ENCODE results near the gene TDRD10.

TDRD10 gene

DNA sequence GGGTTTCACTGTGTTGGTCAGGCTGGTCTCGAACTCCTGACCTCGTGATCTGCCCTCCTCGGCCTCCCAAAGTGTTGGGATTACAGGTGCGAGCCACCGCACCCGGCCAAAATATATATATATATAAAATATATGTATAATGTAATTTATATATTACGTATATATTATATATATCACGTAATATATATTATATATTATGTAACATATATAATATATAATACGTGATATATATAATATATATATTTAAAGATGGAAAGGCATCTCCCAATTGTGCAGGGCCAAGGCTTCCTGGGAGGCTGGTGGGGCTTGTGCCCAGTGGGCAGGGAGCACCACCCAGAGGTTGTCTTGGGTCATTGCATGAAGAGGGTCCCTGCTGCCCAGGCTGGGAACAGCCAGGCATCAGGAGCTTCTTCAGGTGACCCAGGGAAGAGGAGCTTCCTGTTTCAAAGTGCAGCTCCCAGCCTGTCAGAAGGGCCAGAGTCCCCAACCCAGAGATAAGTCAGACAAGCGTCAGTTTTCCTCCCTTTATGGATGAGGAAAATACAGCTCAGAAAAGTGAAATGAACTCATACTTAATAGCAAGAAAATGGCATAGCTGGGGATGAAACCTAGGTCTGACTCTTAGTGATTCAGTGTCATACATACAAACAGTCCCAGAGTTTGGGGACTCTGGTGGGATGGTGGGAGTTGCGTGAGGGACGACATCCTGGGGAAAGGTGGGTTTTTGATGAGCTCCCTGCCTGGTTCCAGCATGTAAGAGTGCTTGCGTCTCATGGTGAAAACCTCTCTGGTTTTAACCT is 44.4 kb downstream of the TDRD10 start:
- Mint-ChIP-seq H3K4me1 (peaks cover 10% of the 10 kb centered on the region), H3K27me3 (peaks cover 5% of the 10 kb centered on the region), H3K27ac (no peak overlapping the region), H3K4me3 (no peak overlapping the region), H3K9me3 (no peaks in the 10 kb centered on the region), H3K36me3 (peaks cover 6% of the 10 kb centered on the region)
- peak; percentile 94 for ATAC-seq (ENCODE audit: low read depth)
- DNase-seq (ENCODE audit: low spot score in 2 of 2): peak; percentile 46 to 51

DNA sequence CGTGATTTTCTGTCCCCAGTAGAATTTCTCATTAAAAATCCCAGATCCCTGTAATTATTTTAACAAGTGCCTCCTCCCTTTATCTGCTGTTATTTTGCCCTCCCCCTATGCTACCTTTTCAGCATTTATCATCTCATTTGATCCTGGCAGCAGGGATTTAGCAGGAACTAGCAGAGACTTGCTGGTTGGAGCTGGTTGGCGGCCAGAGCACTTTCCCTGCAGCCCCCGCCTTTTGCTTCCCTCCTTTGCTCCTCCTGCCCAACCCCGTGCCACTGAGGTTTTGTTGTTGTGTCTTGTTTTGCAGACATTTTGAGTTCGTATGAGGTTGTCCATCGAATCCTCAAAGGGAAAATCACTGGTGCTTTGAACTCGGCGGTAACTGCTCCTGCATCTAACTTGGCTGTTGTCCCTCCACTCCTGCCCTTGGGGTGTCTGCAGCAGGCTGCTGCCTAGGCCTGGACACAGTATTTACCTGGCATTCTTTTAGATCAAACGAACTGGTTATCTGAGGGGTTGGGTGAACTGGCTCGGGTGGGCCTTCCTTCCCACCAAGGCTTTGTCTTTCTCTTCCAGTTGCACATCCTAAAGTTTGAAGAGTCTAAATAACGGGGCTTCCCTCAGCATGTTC is 45.2 kb downstream of the TDRD10 start:
- Mint-ChIP-seq H3K27me3 (peaks cover 3% of the 10 kb centered on the region), H3K4me3 (no peak overlapping the region), H3K9me3 (no peaks in the 10 kb centered on the region), H3K36me3 (peaks cover 10% of the 10 kb centered on the region), H3K4me1 (peaks cover 10% of the 10 kb centered on the region), H3K27ac (no peak overlapping the region)
- DNase-seq (ENCODE audit: low spot score in 2 of 2) (no peak), ATAC-seq (ENCODE audit: low read depth) (no peak)

DNA sequence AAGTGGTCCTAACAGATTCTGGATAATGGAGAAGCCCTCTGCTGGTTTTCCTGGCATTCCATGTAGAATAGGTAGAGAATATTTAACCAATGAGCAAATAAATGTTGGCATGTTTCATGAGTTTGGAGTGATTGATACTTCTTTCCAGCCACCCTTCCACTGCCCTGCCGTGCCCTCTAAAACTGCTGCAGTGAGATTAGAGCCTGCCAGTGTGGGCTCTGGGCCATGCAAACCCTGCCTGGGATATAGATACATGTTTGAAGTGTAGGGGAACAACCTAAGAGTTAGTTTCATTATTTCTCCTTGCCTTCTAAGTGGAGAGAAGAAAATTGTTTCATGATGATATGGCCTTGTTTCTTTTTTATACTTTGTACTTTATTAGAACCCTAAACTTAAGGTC is 46.0 kb downstream of the TDRD10 start:
- Mint-ChIP-seq H3K27me3 (peaks cover 3% of the 10 kb centered on the region), H3K4me3 (no peak overlapping the region), H3K9me3 (no peaks in the 10 kb centered on the region), H3K4me1 (peaks cover 11% of the 10 kb centered on the region), H3K27ac (no peak overlapping the region), H3K36me3 (peaks cover 17% of the 10 kb centered on the region)
- no peak for DNase-seq (ENCODE audit: low spot score in 2 of 2)
- no peak for ATAC-seq (ENCODE audit: low read depth)

DNA sequence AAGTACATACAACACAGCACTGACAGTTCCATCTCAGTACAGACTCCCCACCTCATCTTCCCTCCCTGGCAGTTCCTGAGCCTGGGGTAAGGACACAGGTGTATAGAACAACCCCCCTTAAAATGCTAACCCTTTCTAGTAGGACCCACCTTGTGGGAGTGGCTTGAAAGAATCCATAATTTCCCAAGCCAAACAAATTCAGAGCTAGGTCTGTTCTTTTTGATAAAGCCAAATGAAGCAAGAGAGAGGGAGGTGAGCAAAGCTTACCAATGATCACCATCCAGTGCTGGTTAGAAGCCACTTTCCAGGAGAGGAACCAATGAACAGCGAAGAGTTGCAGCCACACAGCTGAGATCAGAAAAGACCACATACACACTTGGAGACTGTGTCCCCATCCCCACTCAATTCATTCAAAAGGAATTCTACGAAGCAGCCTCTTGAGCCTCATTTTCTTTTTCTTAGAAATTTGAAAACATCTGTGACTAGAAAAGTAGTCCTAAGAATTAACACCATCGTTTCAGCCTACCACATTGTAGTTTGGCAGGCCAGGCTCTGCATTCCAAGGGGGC is 47.3 kb downstream of the TDRD10 start:
- Mint-ChIP-seq H3K4me3 (no peak overlapping the region), H3K4me1 (peaks cover 14% of the 10 kb centered on the region), H3K36me3 (peaks cover 27% of the 10 kb centered on the region), H3K27me3 (peaks cover 3% of the 10 kb centered on the region), H3K27ac (peak overlapping the region; percentile 75), H3K9me3 (no peaks in the 10 kb centered on the region)
- no peak for ATAC-seq (ENCODE audit: low read depth)
- DNase-seq (ENCODE audit: low spot score in 2 of 2): no peak

DNA sequence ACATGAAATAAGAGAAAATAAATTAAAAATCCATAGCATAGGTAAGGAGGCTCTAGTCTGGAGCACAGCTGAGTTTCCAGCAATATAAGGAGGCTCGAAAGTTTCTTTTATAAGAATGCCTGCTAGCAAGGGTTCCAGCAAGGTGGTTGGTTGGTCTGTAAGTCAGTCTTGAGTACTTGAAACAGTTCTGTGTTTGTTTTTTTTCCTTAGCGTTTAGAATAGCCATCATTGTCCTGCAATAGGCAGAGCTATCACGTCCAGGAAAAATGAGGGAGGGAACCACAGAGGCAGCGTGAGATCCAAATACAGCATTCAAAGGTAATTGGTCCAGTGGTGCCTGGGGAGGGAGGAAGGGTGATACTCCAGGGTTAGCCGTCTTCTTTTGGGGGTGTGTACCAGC is 48.1 kb downstream of the TDRD10 start:
- Mint-ChIP-seq H3K27me3 (peaks cover 3% of the 10 kb centered on the region), H3K9me3 (no peaks in the 10 kb centered on the region), H3K36me3 (peaks cover 34% of the 10 kb centered on the region), H3K4me3 (no peak overlapping the region), H3K27ac (no peak overlapping the region), H3K4me1 (peaks cover 14% of the 10 kb centered on the region)
- DNase-seq (ENCODE audit: low spot score in 2 of 2): no peak
- ATAC-seq (ENCODE audit: low read depth): no peak

DNA sequence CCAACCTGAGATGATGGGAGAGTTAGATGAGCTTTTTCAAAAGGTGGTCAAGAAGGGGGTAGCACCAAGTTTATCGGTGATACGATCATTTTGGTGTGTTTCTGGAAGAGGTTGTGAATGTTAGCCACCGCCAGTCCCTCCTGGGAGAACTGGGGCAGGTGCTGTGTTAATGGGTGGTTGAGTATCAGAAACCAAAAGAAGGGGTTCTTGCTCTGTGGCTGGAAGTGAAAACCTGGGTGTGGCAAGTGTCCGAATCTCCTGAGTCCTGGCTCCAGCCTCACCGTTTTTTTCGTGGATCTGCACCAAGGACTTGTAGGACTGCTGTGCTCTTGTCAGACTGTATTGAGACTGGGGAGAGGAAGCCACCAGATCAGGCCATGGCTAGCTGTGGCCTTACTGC is 48.6 kb downstream of the TDRD10 start:
- no peak overlapping the region for H3K4me3 Mint-ChIP-seq
- H3K36me3 Mint-ChIP-seq: peaks cover 35% of the 10 kb centered on the region
- no peak overlapping the region for H3K27ac Mint-ChIP-seq
- no peak for ATAC-seq (ENCODE audit: low read depth)
- no peaks in the 10 kb centered on the region for H3K27me3 Mint-ChIP-seq
- H3K9me3 Mint-ChIP-seq: no peaks in the 10 kb centered on the region
- H3K4me1 Mint-ChIP-seq: peaks cover 14% of the 10 kb centered on the region
- DNase-seq (ENCODE audit: low spot score in 2 of 2): no peak

DNA sequence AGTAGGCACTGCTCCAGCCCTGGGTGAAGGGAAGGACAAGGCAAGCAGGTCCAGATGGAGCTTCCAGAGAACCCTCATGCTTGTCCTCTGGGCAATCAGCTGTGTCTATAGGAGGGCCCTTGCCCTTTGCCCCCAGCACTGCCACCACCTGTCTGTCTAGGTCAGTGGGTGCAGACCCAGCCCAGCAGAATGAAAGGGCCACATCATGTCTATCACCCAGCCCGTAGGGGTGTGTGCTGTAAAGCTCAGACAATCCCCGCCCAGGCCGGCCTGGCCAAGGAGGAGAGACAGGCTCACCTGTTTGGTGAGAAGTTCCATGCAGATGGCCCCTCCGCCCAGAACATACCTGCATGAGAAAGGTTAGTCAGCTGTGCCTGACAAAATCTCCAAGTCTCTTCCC is 49.5 kb downstream of the TDRD10 start:
- H3K27ac Mint-ChIP-seq: no peak overlapping the region
- H3K9me3 Mint-ChIP-seq: no peaks in the 10 kb centered on the region
- no peaks in the 10 kb centered on the region for H3K27me3 Mint-ChIP-seq
- no peak overlapping the region for H3K4me3 Mint-ChIP-seq
- ATAC-seq (ENCODE audit: low read depth) (no peak), DNase-seq (ENCODE audit: low spot score in 2 of 2) (no peak)
- H3K36me3 Mint-ChIP-seq: peaks cover 35% of the 10 kb centered on the region
- H3K4me1 Mint-ChIP-seq: peaks cover 18% of the 10 kb centered on the region

DNA sequence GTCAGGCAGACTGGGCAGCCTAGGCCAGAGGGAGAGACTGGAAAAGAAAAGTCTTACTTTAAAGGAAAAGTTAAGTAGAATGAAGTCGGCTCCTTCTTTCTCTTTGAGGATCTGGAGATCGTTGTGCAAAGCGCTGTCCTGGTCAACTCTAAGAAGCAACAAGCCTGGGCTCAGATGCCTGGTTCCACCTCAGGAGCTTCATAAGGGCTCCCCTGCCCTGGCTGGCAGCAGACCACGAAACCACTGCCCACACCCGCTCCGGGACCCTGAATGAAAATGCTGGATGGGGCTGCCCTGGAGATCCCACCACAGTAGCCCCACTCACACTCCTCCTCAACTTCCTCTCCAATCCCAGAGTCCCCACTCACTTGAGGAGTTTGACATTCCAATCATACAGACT is 50.0 kb downstream of the TDRD10 start:
- Mint-ChIP-seq H3K36me3 (peaks cover 35% of the 10 kb centered on the region), H3K27ac (no peak overlapping the region), H3K4me3 (no peak overlapping the region), H3K27me3 (no peaks in the 10 kb centered on the region), H3K4me1 (peaks cover 19% of the 10 kb centered on the region), H3K9me3 (no peaks in the 10 kb centered on the region)
- DNase-seq (ENCODE audit: low spot score in 2 of 2) (no peak), ATAC-seq (ENCODE audit: low read depth) (no peak)

DNA sequence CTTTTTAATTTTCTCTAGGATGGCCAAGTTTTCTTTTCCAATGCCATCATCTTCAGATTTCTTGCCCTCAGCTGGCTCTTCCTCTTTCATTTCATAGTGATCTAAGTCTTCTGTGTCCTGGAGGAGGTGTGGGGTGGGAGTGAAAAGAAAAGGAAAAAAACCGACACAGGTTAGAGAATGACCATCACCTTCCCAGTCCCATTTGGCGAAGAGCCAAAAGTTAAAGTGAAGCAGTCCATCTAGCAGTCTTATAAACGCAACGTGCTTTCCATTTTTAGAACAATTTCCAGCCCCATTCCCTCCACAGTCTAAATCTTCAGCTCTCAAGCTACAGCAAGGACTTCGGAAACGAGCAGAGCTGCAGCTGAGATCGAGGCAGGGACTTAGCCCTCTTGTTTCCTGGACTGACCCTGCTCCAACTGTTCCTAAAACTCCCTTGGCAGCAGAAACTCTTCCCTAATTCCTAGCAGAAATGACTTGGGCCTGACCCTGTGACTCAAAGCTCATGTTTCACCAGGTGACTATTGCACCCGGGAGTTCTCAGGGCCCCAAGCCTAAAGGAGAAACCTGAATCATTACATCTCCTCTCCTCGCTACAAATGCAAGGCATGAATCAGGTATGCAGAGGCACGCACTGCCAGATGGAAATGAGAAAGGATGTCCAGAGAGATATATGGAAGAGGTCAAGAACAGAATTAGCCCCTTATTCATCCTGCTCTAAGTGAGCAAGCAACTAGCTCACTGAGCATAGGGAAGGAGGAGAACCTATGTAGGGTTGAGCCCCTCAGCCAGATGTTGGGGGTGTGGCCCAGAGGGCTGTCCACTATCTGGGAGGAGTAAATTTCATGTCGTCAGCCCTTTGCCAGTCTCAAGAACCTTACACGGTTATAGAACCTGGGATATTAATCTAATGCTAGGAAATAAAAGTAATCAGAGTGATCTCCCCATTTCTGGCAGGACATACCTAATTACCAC is 51.3 kb downstream of the TDRD10 start:
- Mint-ChIP-seq H3K27me3 (no peaks in the 10 kb centered on the region), H3K4me1 (peaks cover 27% of the 10 kb centered on the region), H3K27ac (no peak overlapping the region), H3K9me3 (no peaks in the 10 kb centered on the region), H3K4me3 (no peak overlapping the region), H3K36me3 (peaks cover 37% of the 10 kb centered on the region)
- DNase-seq (ENCODE audit: low spot score in 2 of 2) (no peak), ATAC-seq (ENCODE audit: low read depth) (no peak)

DNA sequence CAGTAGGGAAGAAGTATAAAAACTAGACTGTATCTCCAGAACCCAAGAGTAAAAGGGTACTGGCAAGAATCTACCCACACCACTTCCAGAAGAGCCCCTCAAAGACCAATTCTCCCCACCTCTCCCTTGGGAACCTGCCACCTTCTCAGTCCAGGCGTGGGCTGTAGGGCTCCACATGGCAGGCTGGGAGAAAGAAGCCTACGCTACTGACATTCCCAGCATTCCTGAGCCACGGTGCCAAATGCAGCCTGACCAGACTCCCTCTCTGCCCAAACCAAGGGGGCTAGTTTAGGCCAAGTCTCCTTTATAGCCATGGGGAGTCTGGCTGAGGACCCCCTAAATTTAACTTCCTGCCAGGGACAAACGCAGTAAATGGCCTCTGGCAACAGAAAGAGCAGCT is 54.4 kb downstream of the TDRD10 start:
- H3K27me3 Mint-ChIP-seq: no peaks in the 10 kb centered on the region
- H3K9me3 Mint-ChIP-seq: no peaks in the 10 kb centered on the region
- no peak overlapping the region for H3K4me3 Mint-ChIP-seq
- ATAC-seq (ENCODE audit: low read depth) (no peak), DNase-seq (ENCODE audit: low spot score in 2 of 2) (no peak)
- peaks cover 32% of the 10 kb centered on the region for H3K36me3 Mint-ChIP-seq
- H3K27ac Mint-ChIP-seq: no peak overlapping the region
- peaks cover 28% of the 10 kb centered on the region for H3K4me1 Mint-ChIP-seq

DNA sequence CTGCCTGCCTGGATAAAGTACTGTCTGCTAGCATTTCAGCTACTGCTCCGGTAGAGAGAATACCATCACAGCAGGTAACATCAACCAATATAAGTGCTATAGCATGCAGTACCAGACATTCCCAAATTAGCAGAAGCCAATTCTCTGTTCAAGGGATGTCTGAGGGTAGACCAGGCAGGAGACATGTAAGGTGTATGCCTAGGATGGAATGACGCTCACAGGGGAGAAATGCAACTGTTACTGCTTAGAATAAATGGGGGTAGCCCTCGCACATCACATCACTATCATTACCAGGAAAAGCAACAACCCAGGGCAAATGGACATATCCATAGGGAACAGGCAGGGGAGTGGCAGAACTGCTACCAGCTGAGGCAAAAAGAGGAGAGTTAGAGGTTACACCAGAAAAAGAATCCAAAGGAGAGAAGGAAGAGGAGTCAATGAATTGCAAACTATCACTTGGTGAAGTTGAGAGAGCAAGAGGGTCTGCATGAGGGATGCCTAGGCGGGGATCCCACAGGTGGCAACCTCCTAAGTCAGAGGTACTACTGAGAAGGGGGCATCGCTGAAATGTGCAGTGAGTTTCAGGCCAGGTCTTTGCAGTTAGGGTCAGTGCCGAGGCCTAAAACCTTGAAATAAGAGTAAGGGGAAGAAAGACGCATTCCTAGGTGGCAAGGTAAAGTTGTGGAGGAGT is 55.4 kb downstream of the TDRD10 start:
- DNase-seq (ENCODE audit: low spot score in 2 of 2): no peak
- no peaks in the 10 kb centered on the region for H3K9me3 Mint-ChIP-seq
- H3K27ac Mint-ChIP-seq: peak overlapping the region; percentile 88
- ATAC-seq (ENCODE audit: low read depth): no peak
- H3K27me3 Mint-ChIP-seq: no peaks in the 10 kb centered on the region
- peak overlapping the region; percentile 91 for H3K4me3 Mint-ChIP-seq
- H3K4me1 Mint-ChIP-seq: peaks cover 28% of the 10 kb centered on the region
- peaks cover 27% of the 10 kb centered on the region for H3K36me3 Mint-ChIP-seq

DNA sequence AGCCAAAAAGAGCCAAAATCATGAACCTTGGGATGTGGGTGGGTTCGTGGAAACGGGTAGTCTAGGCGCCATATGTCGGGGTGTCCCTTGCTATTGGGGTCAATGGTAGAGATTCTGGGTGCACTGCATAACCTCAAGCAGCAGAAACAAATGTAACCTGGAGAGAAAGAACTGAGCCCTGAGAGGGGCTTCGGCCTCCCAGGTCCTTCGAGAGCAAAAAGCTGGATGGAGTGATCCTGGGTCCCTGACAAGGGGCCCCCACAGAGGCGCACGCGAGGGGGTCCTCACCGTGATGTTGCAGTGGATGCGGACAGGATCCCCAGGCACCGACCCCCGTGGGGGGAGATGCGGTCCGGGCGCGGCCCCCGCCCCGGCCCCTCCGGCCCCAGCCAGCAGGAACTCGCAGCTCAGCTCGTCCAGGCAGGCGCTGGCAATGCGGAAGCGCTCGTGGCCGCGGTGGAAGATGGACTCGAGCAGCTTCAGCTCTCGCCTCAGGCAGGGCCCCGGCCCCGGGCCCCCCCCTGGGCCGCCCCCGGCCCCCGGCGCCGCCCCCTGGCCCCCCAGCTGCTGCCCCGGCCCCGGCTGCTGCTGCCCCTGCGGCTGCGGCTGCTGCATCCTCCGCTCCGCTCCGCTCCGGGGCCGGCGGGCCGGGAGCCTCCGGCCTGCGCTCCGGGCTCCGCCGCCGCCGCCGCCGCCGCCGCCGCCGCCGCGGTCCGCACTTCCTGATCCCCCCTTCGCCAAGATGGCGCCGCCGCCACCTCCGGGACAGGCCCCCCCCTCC is 56.1 kb downstream of the TDRD10 start, which contains the start of gene UBE2Q1:
Gene UBE2Q1, minus strand, starts transcription at position 724 of the 781 bp plus-strand sequence. Its CDS starts 109 bp downstream, at position 615.
- Mint-ChIP-seq H3K4me3 (peak within 1 kb of the TSS; percentile 91), H3K4me1 (peaks cover 25% of the 10 kb centered on the region), H3K9me3 (no peaks in the 10 kb centered on the region), H3K27me3 (no peaks in the 10 kb centered on the region), H3K27ac (peak within 1 kb of the TSS; percentile 88), H3K36me3 (peaks cover 20% of the 10 kb centered on the region)
- peak; percentile 30 to 42 for DNase-seq (ENCODE audit: low spot score in 2 of 2)
- ATAC-seq (ENCODE audit: low read depth): peak; percentile 1
